D721Med (cell line): Measurements from ENCODE around the gene NUPR1.

Experiments used
- DNase-seq: peaks from one replicate; pipeline ENCODE4 v3.0.0; 2011; ENCODE audit warnings: low spot score; ENCODE audit not compliant: insufficient read length
- FAIRE-seq: peaks from 2 replicates; lab custom pipeline; 2011; peaks lifted over from hg19 to GRCh38; lab: Jason Lieb, UNC
- TF ChIP-seq, protein P1 (sequence below): IDR thresholded peaks from 2 replicates; pipeline ENCODE4 v1.5.1; 2012; ENCODE audit warnings: mild to moderate bottlenecking, control low read depth; ENCODE audit not compliant: insufficient read depth; ENCODE audit errors: missing control alignments

The NUPR1 gene

DNA sequence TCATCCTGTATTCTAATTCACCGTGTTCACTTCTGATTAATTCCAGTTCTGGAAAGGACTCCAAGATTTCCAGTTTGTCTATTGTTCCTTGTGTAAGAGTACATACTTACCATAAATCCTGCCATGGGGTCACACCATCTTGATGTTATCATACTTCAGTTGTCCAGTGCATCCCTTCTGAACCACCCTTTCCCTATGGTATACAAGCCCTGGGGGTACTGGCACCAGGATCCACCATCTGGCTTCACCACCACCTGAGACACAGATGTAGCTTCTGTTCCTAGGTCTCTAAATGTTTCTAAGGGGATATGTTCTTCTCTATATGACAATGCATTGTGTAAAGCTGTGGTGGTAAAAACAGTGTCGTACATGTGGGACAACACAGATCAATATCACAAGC, 36.2 kb upstream of the NUPR1 start:
- DNase-seq (no peak), FAIRE-seq (no peak)
- TF ChIP-seq, protein P1, sequence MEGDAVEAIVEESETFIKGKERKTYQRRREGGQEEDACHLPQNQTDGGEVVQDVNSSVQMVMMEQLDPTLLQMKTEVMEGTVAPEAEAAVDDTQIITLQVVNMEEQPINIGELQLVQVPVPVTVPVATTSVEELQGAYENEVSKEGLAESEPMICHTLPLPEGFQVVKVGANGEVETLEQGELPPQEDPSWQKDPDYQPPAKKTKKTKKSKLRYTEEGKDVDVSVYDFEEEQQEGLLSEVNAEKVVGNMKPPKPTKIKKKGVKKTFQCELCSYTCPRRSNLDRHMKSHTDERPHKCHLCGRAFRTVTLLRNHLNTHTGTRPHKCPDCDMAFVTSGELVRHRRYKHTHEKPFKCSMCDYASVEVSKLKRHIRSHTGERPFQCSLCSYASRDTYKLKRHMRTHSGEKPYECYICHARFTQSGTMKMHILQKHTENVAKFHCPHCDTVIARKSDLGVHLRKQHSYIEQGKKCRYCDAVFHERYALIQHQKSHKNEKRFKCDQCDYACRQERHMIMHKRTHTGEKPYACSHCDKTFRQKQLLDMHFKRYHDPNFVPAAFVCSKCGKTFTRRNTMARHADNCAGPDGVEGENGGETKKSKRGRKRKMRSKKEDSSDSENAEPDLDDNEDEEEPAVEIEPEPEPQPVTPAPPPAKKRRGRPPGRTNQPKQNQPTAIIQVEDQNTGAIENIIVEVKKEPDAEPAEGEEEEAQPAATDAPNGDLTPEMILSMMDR = no peak

DNA sequence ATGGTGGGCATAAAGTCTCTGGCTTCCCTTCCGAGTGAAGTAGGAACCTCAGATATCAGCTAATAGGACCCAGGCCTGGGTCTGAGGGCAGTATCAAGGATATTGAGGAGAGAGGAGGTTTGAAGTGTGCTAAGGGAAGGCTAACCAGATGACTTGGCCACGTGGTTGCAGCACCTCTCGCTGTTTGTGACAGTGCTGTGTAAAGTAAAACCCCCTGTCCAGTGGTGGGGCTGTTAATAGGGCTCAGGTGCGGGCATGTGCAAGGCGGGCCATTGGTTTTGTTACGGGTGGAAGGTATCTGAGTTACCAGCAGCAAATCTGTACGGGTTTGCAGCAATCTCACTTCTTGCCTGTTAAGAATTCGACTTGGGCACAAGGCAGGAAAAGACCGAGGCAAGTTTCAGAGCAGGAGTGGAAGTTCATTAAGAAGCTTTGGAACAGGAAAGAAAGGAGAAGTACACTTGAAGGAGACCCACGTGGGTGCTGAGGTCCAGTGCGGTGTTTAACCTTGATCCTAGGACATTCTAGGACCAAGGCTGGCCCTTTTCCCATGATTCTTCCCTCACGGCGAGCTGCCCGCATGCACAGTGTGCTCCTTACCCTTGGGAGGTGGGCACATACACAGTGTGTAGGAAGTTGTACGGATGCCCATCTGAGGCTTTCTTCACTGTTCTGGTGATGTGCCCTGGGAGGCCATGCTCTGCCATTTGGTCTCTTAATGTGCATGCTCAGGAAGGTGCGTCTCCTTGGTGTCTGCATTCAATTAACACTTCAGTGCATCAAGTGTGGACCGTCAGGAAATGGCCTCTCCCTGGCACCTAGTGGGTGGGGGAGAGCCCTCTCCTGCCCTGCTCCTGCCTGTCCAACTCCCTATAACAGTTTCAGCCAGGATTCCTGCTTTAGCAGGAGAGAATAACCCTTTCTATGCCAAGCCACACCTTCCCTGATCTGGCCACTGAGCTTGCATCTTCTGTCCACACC, 35.3 kb upstream of the NUPR1 start:
- FAIRE-seq (no peak), DNase-seq (no peak)
- TF ChIP-seq, protein P1 = no peak

- DNase-seq (no peak), FAIRE-seq (no peak)
- TF ChIP-seq, protein P1 = no peak
These were observed 34.1 kb upstream of the NUPR1 start for GRCh38 chr16:28572696-28573510.

GRCh38 chr16:28569968-28570752, 31.4 kb upstream of the NUPR1 start:
- TF ChIP-seq, protein P1 = no peak

GRCh38 chr16:28569021-28569420, 30.2 kb upstream of the NUPR1 start:
- FAIRE-seq = no peak
- DNase-seq = no peak
- TF ChIP-seq, protein P1 = no peak

More at GRCh38 chr16:28569968-28570752, 31.4 kb upstream of the NUPR1 start:
- FAIRE-seq (no peak), DNase-seq (no peak)

DNA sequence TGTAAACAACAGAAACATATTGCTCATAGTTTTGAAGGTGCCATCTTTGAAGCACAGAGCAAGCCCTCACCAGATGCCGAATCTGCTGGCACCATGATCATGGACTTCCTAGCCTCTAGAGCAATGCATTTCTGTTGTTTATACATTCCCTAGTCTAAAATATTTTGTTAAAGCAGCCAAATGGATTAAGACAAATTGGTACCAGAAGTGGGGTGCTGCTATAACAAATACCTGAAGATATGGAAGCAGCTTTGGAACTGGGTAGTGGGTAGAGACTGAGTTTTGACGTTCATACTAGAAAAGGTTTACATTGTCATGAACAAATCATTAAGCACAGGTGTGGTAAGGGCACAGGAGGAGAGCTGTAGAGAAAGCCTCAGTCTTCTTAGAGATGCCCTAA, 28.5 kb upstream of the NUPR1 start:
- DNase-seq (no peak), FAIRE-seq (no peak)
- TF ChIP-seq, protein P1 = no peak

GRCh38 chr16:28566233-28566925, 27.6 kb upstream of the NUPR1 start:
- DNase-seq = peak; percentile 78
- FAIRE-seq = peak; percentile 44
